Fibroblast of mammary gland (primary cell): ENCODE measurements around the gene ACP7.
"Not testable (repeated sequence)": the region's sequence is repeated elsewhere in the genome, so short reads cannot be mapped to it uniquely, and the experiment has no call there.

Source experiments
- DNase-seq: peaks from one replicate; pipeline ENCODE4 v3.0.0-alpha.2; 2010; ENCODE audit warnings: low read depth
- H3K4me3 ChIP-seq: 2 replicates; pipeline ENCODE4 v1.5.1; 2011; ENCODE audit warnings: low read depth, mild to moderate bottlenecking, low read length, moderate library complexity; ENCODE audit not compliant: control insufficient read depth
- CTCF ChIP-seq: conservative IDR thresholded peaks from 2 replicates; pipeline ENCODE4 v1.5.1; 2011; ENCODE audit warnings: low read depth, low read length, inconsistent platforms; ENCODE audit not compliant: control insufficient read depth, insufficient read depth

ACP7 gene

GRCh38 chr19:39112338-39112890 lies 28.2 kb downstream of the ACP7 start:
- peak; percentile 23 for DNase-seq
- TF ChIP-seq CTCF, result no peak
- no peak overlapping the region for H3K4me3 ChIP-seq

GRCh38 chr19:39113199-39113598 lies 29.0 kb downstream of the ACP7 start:
- TF ChIP-seq CTCF, result no peak
- DNase-seq, result no peak
- H3K4me3 ChIP-seq, result no peak overlapping the region

GRCh38 chr19:39115105-39115847 lies 31.1 kb downstream of the ACP7 start:
- no peak for TF ChIP-seq CTCF
- no peak overlapping the region for H3K4me3 ChIP-seq
- DNase-seq, result no peak

- H3K4me3 ChIP-seq, DNase-seq: not testable (repeated sequence)
Measured at GRCh38 chr19:39117023-39117422, 32.9 kb downstream of the ACP7 start.

GRCh38 chr19:39119830-39120229 lies 35.7 kb downstream of the ACP7 start:
- no peak for DNase-seq
- H3K4me3 ChIP-seq, result no peak overlapping the region
- TF ChIP-seq CTCF, result no peak

- no peak overlapping the region for H3K4me3 ChIP-seq
- no peak for TF ChIP-seq CTCF
- no peak for DNase-seq
Measured at GRCh38 chr19:39122934-39123731, 39.0 kb downstream of the ACP7 start.
